WTC11 (cell line): ENCODE results near the gene PHACTR3.

ENCODE experiments used
- CBFB ChIP-seq: sonication (generic); formaldehyde crosslinking; IDR thresholded peaks from 2 replicates; pipeline ENCODE4 v1.8.1; 2022; ENCODE audit warnings: mild to moderate bottlenecking, low read depth, missing genetic modification reagents
- ELF4 ChIP-seq: sonication (generic); formaldehyde crosslinking; IDR thresholded peaks from 2 replicates; pipeline ENCODE4 v1.8.1; 2022; ENCODE audit warnings: low read depth, mild to moderate bottlenecking, moderate library complexity, missing genetic modification reagents
- ESRRA ChIP-seq: sonication (generic); formaldehyde crosslinking; IDR thresholded peaks from 2 replicates; pipeline ENCODE4 v1.8.1; 2022; ENCODE audit warnings: mild to moderate bottlenecking, missing genetic modification reagents, borderline replicate concordance
- JUN ChIP-seq: sonication (generic); formaldehyde crosslinking; IDR thresholded peaks from 2 replicates; pipeline ENCODE4 v1.8.0; 2023; ENCODE audit warnings: mild to moderate bottlenecking, missing genetic modification reagents
- NR2C2 ChIP-seq: sonication (generic); formaldehyde crosslinking; IDR thresholded peaks from 2 replicates; pipeline ENCODE4 v1.8.0; 2022; ENCODE audit warnings: mild to moderate bottlenecking, missing genetic modification reagents
- RELA ChIP-seq: sonication (generic); formaldehyde crosslinking; IDR thresholded peaks from 2 replicates; pipeline ENCODE4 v1.8.1; 2022; ENCODE audit warnings: missing genetic modification reagents, mild to moderate bottlenecking, borderline replicate concordance
- SMAD3 ChIP-seq: sonication (generic); formaldehyde crosslinking; IDR thresholded peaks from 2 replicates; pipeline ENCODE4 v1.8.0; 2022; ENCODE audit warnings: missing genetic modification reagents, mild to moderate bottlenecking, borderline replicate concordance
- TF ChIP-seq, protein P1 (sequence below): sonication (generic); formaldehyde crosslinking; IDR thresholded peaks from 2 replicates; pipeline ENCODE4 v1.8.1; 2023; ENCODE audit warnings: mild to moderate bottlenecking, missing genetic modification reagents, moderate library complexity
- TF ChIP-seq, protein P2 (sequence below): sonication (generic); formaldehyde crosslinking; conservative IDR thresholded peaks from 2 replicates; pipeline ENCODE4 v1.8.1; 2022; ENCODE audit warnings: mild to moderate bottlenecking, missing genetic modification reagents
- TF ChIP-seq, protein P3 (sequence below): fragments of 200-600 bp; IDR thresholded peaks from 2 replicates; pipeline ENCODE4 v1.8.0; 2022; ENCODE audit warnings: antibody characterized with exemption
- TF ChIP-seq, protein P4 (sequence below): sonication (generic); formaldehyde crosslinking; IDR thresholded peaks from 2 replicates; pipeline ENCODE4 v1.8.0; 2022; ENCODE audit warnings: mild to moderate bottlenecking, missing genetic modification reagents

DNA sequence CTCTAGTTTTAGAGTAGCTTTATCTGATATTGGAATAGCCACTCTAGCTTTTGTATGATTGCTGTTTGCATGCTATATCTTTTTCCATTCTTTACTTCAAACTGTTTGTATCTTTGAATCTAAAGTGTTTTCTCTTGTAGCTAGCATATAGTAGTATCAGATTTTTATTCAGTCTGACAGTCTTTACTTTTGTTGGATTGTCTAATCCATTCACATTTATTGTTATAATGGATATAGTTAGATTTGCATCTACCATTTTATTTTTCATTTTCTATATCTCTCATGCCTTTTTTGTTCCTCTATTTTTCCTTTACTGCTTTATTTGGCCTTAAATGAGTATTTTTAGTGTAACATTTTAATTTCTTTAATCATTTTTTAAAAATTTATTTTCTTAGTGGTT lies 52.1 kb downstream of the PHACTR3 start:
- no peak for TF ChIP-seq RELA (CRISPR knock-in tag)
- TF ChIP-seq, protein P1, sequence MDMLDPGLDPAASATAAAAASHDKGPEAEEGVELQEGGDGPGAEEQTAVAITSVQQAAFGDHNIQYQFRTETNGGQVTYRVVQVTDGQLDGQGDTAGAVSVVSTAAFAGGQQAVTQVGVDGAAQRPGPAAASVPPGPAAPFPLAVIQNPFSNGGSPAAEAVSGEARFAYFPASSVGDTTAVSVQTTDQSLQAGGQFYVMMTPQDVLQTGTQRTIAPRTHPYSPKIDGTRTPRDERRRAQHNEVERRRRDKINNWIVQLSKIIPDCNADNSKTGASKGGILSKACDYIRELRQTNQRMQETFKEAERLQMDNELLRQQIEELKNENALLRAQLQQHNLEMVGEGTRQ (CRISPR knock-in tag) = no peak
- TF ChIP-seq, protein P2, sequence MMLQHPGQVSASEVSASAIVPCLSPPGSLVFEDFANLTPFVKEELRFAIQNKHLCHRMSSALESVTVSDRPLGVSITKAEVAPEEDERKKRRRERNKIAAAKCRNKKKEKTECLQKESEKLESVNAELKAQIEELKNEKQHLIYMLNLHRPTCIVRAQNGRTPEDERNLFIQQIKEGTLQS (CRISPR knock-in tag) = no peak
- TF ChIP-seq, protein P3, sequence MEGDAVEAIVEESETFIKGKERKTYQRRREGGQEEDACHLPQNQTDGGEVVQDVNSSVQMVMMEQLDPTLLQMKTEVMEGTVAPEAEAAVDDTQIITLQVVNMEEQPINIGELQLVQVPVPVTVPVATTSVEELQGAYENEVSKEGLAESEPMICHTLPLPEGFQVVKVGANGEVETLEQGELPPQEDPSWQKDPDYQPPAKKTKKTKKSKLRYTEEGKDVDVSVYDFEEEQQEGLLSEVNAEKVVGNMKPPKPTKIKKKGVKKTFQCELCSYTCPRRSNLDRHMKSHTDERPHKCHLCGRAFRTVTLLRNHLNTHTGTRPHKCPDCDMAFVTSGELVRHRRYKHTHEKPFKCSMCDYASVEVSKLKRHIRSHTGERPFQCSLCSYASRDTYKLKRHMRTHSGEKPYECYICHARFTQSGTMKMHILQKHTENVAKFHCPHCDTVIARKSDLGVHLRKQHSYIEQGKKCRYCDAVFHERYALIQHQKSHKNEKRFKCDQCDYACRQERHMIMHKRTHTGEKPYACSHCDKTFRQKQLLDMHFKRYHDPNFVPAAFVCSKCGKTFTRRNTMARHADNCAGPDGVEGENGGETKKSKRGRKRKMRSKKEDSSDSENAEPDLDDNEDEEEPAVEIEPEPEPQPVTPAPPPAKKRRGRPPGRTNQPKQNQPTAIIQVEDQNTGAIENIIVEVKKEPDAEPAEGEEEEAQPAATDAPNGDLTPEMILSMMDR = no peak
- TF ChIP-seq ESRRA (CRISPR knock-in tag) = no peak
- TF ChIP-seq ELF4 (CRISPR knock-in tag) = no peak
- TF ChIP-seq, protein P4, sequence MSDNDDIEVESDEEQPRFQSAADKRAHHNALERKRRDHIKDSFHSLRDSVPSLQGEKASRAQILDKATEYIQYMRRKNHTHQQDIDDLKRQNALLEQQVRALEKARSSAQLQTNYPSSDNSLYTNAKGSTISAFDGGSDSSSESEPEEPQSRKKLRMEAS (CRISPR knock-in tag) = no peak
- no peak for TF ChIP-seq JUN (CRISPR knock-in tag)
- TF ChIP-seq CBFB (CRISPR knock-in tag) = no peak
- TF ChIP-seq SMAD3 (CRISPR knock-in tag) = no peak
- TF ChIP-seq NR2C2 (CRISPR knock-in tag) = no peak
